Common myeloid progenitor, CD34-positive (primary cell): ENCODE measurements around the gene ZNF627.
A peak's percentile ranks its signal among the peaks of the same experiment; 100 is the strongest.

Source experiments
- CTCF ChIA-PET: fragments of 350-600 bp; sonication (Branson Sonifier 250); formaldehyde crosslinking; loops from one replicate; lab custom pipeline; 2021; ENCODE audit warnings: antibody characterized with exemption; lab: Charles Lee
- POLR2A ChIA-PET: fragments of 350-600 bp; sonication (Branson Sonifier 250); formaldehyde crosslinking; loops from one replicate; lab custom pipeline; 2021; ENCODE audit warnings: antibody characterized with exemption; lab: Charles Lee
- DNase-seq, 3 donors: peaks; one replicate each; pipeline versions ENCODE4 v3.0.0 to v3.0.0-alpha.2; 2013
- H3K27ac ChIP-seq, 2 experiments: 1 replicate in 1 of 2; 2 replicates in 1 of 2; pipeline ENCODE4 v1.7.0; 2013; ENCODE audit warnings: inconsistent platforms in 2 of 2, low read length in 2 of 2, mild to moderate bottlenecking in 2 of 2, low read depth in 1 of 2, moderate library complexity in 1 of 2; ENCODE audit not compliant: severe bottlenecking in 2 of 2, insufficient read depth in 1 of 2, poor library complexity in 1 of 2
- H3K27me3 ChIP-seq, 5 experiments: replicated peaks in 2 of 5; 1 replicate in 3 of 5; 2 replicates in 2 of 5; pipeline versions ENCODE4 v1.6.1 to v1.7.0; 2013; ENCODE audit warnings: low read length in 4 of 5, mild to moderate bottlenecking in 2 of 5, moderate library complexity in 2 of 5, inconsistent platforms in 1 of 5; ENCODE audit not compliant: insufficient read depth in 5 of 5, control insufficient read depth in 4 of 5
- H3K36me3 ChIP-seq, 4 experiments: 1 replicate in 2 of 4; 2 replicates in 2 of 4; pipeline versions ENCODE4 v1.6.1 to v1.7.0; 2013; ENCODE audit warnings: low read length in 3 of 4, control low read depth in 1 of 4, mild to moderate bottlenecking in 1 of 4; ENCODE audit not compliant: control insufficient read depth in 4 of 4, insufficient read depth in 4 of 4
- H3K4me1 ChIP-seq, 4 experiments: 1 replicate in 3 of 4; 2 replicates in 1 of 4; pipeline versions ENCODE4 v1.6.1 to v1.7.1; 2013; ENCODE audit warnings: low read length in 3 of 4, mild to moderate bottlenecking in 3 of 4, control low read depth in 1 of 4, inconsistent platforms in 1 of 4, moderate library complexity in 1 of 4; ENCODE audit not compliant: control insufficient read depth in 4 of 4, insufficient read depth in 4 of 4; ENCODE audit errors: control extremely low read depth in 1 of 4
- H3K4me3 ChIP-seq, 7 experiments: 1 replicate in 4 of 7; 2 replicates in 3 of 7; pipeline versions ENCODE4 v1.5.1 to v1.7.0; 2013; ENCODE audit warnings: mild to moderate bottlenecking in 7 of 7, low read length in 6 of 7, moderate library complexity in 6 of 7, inconsistent platforms in 2 of 7, low read depth in 2 of 7, control low read depth in 1 of 7; ENCODE audit not compliant: insufficient read depth in 4 of 7, control insufficient read depth in 1 of 7; ENCODE audit errors: extremely low read depth in 1 of 7
- H3K9me3 ChIP-seq, 5 experiments: 1 replicate in 4 of 5; 2 replicates in 1 of 5; pipeline versions ENCODE4 v1.6.1 to v1.7.1; 2013; ENCODE audit warnings: low read length in 4 of 5, mild to moderate bottlenecking in 2 of 5, inconsistent platforms in 1 of 5, low read depth in 1 of 5, moderate library complexity in 1 of 5; ENCODE audit not compliant: control insufficient read depth in 4 of 5, insufficient read depth in 2 of 5; ENCODE audit errors: control extremely low read depth in 1 of 5
- WGBS: methylation state at CpG from one replicate; pipeline ENCODE4 v1.1.5; 2013; ENCODE audit not compliant: insufficient coverage; 5-methylcytosine and 5-hydroxymethylcytosine counted together

ZNF627 gene

DNA sequence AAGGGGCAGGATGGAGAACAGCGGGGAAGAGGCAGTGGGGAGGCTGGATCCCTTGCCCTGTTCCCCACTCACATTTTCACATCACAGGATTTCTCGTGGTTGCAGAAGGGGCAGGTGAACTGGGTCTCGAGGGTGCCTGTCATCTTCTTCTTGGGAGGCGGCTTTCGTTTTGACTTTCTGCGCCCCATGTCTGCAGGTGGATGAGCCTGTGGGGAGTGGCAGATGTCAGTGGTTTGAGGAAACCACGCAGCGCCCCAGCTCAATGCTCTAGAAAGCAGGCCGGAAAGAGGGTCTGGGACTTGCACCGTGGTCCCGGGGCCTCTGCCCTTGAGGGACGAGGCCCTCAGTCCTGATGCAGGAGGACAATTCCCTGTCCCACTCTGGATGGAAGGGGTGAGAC lies 43.1 kb upstream of the ZNF627 start:
- no peaks in the 10 kb centered on the region for H3K27me3 ChIP-seq
- peaks cover 0 to 12% (median 11%) of the 10 kb centered on the region in 4 experiments for H3K4me1 ChIP-seq
- 95% methylated on average over 12 of the region's 12 CpGs for WGBS
- no peak for DNase-seq
- CTCF ChIA-PET: no interaction called here
- H3K9me3 ChIP-seq: no peaks in the 10 kb centered on the region
- peaks cover 6 to 33% (median 19%) of the 10 kb centered on the region in 4 experiments for H3K36me3 ChIP-seq
- no peak overlapping the region for H3K4me3 ChIP-seq
- no peak overlapping the region for H3K27ac ChIP-seq
- POLR2A ChIA-PET: no interaction called here

DNA sequence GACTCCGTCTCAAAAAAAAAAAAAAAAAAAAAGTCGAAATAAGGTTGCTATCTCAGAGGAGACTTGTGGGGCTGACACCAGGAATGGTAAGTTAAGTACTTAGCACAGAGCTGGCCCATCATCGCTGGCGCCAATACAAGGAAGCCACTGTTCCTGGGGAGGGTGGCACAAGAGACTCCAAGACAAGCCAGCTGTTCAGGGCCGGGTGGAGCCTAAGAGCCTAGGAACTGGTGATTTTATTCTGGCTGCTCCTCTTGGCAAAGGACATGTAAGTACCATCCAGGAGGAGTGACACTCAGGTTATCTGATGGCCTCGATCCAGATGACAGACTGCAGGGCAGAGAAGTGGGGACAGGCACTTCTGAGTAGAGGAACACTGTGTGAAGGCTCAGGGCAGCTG lies 42.0 kb upstream of the ZNF627 start:
- no peaks in the 10 kb centered on the region for H3K9me3 ChIP-seq
- no peak overlapping the region for H3K4me3 ChIP-seq
- H3K36me3 ChIP-seq: peaks cover 6 to 33% (median 19%) of the 10 kb centered on the region in 4 experiments
- WGBS: 95% methylated on average over 4 of the region's 6 CpGs
- ChIA-PET POLR2A (no interaction called here), CTCF (interaction anchor here (0.6 to 1.3 kb wide), 3 partner anchors 9 to 34 kb away, joined by 3 read pairs; no protein-coding TSS in a partner anchor)
- H3K27me3 ChIP-seq: no peaks in the 10 kb centered on the region
- no peak overlapping the region for H3K27ac ChIP-seq
- DNase-seq: no peak
- H3K4me1 ChIP-seq: peaks cover 0 to 20% (median 18%) of the 10 kb centered on the region in 4 experiments

DNA sequence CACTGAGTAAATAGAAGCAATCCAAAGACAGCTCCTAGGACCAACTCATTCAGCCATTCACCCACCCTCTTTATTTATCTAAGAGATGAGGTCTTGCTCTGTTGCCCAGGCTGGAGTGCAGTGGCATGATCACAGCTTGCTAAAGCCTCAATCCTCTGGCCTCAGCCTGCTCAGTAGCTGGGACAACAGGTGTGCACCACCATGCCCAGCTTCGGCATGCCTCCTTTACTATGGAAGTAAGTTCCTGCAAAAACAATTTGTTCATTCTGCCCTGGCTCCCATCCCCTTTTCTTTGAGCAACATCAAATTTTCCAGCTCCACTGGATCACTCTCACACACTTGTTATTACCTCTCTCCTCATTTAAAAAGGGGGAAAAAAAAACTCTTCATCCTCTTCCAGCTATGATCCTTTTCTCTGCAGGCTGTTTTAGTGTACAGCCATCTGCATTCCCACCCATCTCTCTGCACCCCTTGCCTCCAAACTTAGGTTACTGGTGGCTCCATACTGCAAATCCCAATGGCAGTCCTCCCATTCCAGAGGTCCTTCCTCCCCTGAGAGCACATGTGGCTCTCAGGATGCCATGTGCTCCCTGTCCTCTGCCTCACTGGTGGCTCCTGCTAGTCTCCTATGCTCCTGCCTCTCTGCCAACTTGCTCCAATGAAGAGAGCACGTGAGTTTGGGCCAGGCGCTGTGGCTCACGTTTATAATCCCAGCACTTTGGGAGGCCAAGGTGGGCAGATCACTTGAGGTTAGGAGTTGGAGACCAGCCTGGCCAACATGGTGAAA lies 40.5 kb upstream of the ZNF627 start:
- ChIA-PET CTCF (interaction anchor here (0.9 to 8.7 kb wide), 3 partner anchors 11 to 33 kb away, joined by 3 to 109 read pairs (median 8); no protein-coding TSS in a partner anchor), POLR2A (no interaction called here)
- peaks cover 6 to 33% (median 19%) of the 10 kb centered on the region in 4 experiments for H3K36me3 ChIP-seq
- H3K27ac ChIP-seq: no peak overlapping the region
- H3K4me3 ChIP-seq: no peak overlapping the region
- no peaks in the 10 kb centered on the region for H3K9me3 ChIP-seq
- 83% methylated on average over 4 of the region's 4 CpGs for WGBS
- H3K27me3 ChIP-seq: no peaks in the 10 kb centered on the region
- no peak for DNase-seq
- peaks cover 0 to 28% (median 20%) of the 10 kb centered on the region in 4 experiments for H3K4me1 ChIP-seq

DNA sequence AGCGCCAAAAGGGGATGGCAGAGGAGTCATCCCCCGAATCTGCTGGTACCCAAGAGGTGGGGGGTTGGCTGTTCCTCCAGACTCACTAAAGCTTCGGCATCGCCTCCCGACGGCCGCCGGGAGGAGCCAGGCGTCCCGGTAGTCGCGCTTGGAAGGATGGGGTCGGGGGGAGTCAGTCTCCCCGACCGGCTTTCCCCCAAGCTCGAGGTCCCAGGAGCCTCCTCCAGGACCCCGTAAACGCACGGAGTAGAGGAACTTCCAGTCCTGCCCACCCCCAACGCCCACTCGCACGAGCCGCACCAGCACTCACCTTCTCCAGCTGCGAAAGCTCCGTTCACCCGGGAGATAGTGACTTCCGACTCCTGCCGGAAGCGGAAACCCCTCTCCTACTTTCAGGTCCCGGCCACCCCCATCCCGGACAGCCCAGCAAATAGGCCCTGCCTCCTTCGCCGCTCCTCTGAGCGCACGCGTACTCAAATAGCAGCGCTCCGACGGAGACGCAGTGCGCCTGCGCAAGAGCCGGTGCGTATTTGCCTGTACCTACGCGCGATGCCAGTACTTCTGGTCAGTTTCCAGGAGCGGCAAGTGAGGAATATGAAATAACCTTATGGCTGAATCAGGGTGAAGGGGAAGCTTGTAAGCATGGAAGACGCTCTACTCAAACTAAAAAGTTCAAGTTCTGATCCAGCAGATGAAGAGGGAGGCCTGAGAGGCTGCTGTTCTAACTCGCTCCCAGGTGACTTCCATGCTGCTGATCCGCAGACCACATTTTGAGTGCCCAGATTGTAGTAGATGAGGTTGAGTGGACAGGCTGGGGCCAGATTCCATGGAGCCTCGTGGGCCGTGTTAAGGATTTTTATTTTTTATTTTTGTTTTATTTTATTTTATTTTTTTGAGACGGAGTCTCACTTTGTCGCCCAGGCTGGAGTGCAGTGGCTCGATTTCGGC lies 38.1 kb upstream of the ZNF627 start, which contains the start of gene ELOF1:
Gene ELOF1, minus strand, starts transcription at position 350 of the 948 bp plus-strand sequence. CDS start 4,883 bp downstream, outside the sequence.
- peak; percentile 97 to 98 (median 98) for DNase-seq
- peak within 1 kb of the TSS in 1 of 2 experiments; percentile 76 for H3K27ac ChIP-seq
- no peaks in the 10 kb centered on the region for H3K9me3 ChIP-seq
- peaks cover 0 to 31% (median 21%) of the 10 kb centered on the region in 4 experiments for H3K4me1 ChIP-seq
- CTCF ChIA-PET: interaction anchor here (0.8 to 8.7 kb wide), 7 partner anchors 9 to 141 kb away, joined by 3 to 109 read pairs (median 6); partner anchors contain the start of gene CNN1
- H3K27me3 ChIP-seq: no peaks in the 10 kb centered on the region
- WGBS: 4% methylated on average over 51 of the region's 57 CpGs
- POLR2A ChIA-PET: interaction anchor here (0.6 to 1.0 kb wide), 3 partner anchors 19 to 1195 kb away, joined by 3 to 5 read pairs (median 4); no protein-coding TSS in a partner anchor
- H3K4me3 ChIP-seq: peak within 1 kb of the TSS; percentile 72 to 95 (median 88)
- peaks cover 2 to 11% (median 5%) of the 10 kb centered on the region in 4 experiments for H3K36me3 ChIP-seq

DNA sequence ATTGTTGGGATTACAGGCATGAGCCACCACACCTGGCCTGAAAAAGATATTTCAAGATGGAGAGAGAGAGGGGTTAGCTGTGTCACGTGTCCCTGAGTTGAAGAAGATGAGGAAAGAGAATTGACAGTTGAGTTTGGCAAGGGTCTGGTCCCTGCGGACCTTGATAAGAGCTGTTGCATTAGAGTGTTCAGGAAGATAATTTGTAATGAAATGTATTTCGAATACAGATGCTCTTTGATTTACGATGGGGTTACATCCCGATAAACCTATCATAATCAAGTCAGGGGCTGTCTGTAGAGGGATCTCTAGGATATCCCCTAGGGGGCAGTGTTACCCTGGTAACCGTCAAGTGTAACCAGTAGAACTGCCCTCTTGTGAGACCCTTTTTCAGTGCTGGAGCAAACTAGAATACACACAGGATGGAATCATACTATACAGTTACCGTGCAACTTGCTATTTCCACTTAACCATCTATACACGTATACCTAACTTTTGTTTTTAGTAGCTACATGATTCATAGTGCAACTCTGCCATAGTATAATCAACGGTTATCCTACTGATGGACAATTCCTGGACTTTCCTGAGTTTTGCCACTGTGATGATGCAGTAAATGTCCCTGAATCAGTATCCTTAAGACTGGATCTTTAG lies 36.8 kb upstream of the ZNF627 start:
- H3K9me3 ChIP-seq: no peaks in the 10 kb centered on the region
- ChIA-PET POLR2A (interaction anchor here (0.6 kb wide), 1 partner anchor 135 kb away, joined by 4 read pairs; no protein-coding TSS in a partner anchor), CTCF (interaction anchor here (0.6 to 8.7 kb wide), 13 partner anchors 8 to 140 kb away, joined by 3 to 109 read pairs (median 4); no protein-coding TSS in a partner anchor)
- peaks cover 0 to 33% (median 23%) of the 10 kb centered on the region in 4 experiments for H3K4me1 ChIP-seq
- 18% methylated on average over 8 of the region's 9 CpGs for WGBS
- no peaks in the 10 kb centered on the region for H3K27me3 ChIP-seq
- H3K4me3 ChIP-seq: peak overlapping the region in 1 of 7 experiments; percentile 45
- H3K27ac ChIP-seq: peak overlapping the region in 1 of 2 experiments; percentile 76
- H3K36me3 ChIP-seq: peaks cover under 1 to 3% (median 3%) of the 10 kb centered on the region in 4 experiments
- DNase-seq: peak; percentile 91 to 94 (median 93)

DNA sequence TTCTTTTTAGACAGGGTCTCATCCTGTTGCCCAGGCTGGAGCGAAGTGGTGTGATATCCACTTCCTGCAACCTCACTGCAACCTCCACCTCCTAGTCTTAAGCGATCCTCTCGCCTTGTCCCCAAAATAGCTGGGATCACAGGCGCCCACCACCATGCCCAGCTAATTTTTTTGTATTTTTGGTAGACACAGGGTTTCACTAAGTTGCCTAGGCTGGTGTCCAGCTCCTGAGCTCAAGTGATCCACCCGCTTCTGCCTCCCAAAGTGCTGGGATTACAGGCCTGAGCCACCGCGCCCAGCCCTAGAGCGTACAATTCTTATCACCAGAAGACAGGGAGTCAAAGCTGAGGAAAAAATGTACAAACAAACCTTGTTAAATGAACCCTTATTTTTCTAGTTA lies 33.8 kb upstream of the ZNF627 start:
- CTCF ChIA-PET: interaction anchor here (0.6 to 8.7 kb wide), 4 partner anchors 15 to 141 kb away, joined by 3 to 109 read pairs (median 4); no protein-coding TSS in a partner anchor

More for the DNA sequence above, 33.8 kb upstream of the ZNF627 start:
- Histone ChIP-seq H3K4me1 (peaks cover 0 to 36% (median 24%) of the 10 kb centered on the region in 4 experiments), H3K9me3 (no peaks in the 10 kb centered on the region), H3K36me3 (no peaks in the 10 kb centered on the region), H3K27me3 (no peaks in the 10 kb centered on the region), H3K4me3 (no peak overlapping the region), H3K27ac (peak overlapping the region in 1 of 2 experiments; percentile 61)
- POLR2A ChIA-PET: no interaction called here
- DNase-seq: no peak
- 89% methylated on average over 7 of the region's 8 CpGs for WGBS
